Adrenal gland (tissue), 5 donors: ENCODE results near the gene ILF2.

Experiments
- CTCF ChIP-seq, 6 experiments: fragments of 450-650 bp in 4 of 6; fragments of 200-600 bp in 2 of 6; sonication (generic) in 1 of 6; IDR thresholded peaks; 1 replicate in 5 of 6; 2 replicates in 1 of 6; pipeline versions ENCODE4 v1.5.1 to v1.8.0; 2016 to 2021; ENCODE audit warnings: antibody characterized with exemption in 6 of 6, mild to moderate bottlenecking in 2 of 6, moderate library complexity in 1 of 6
- POLR2A ChIP-seq, 2 donors: fragments of 450-650 bp; IDR thresholded peaks; one replicate each; pipeline ENCODE4 v1.6.1; 2017; ENCODE audit warnings: antibody characterized with exemption in 2 of 2, mild to moderate bottlenecking in 2 of 2, moderate library complexity in 1 of 2
- donor health status: DM: no; HTN: no; CAD: no.

- TF ChIP-seq CTCF (IDR thresholded peaks at IDR 0.05) (no peak), POLR2A (IDR thresholded peaks at IDR 0.05) (no peak)
Observed at GRCh38 chr1:153630384-153630783, 40.4 kb downstream of the ILF2 start.
